ENCODE data around the gene ALDH1L1.
A peak's percentile ranks its signal among the peaks of the same experiment; 100 is the strongest.

ALDH1L1 gene

DNA sequence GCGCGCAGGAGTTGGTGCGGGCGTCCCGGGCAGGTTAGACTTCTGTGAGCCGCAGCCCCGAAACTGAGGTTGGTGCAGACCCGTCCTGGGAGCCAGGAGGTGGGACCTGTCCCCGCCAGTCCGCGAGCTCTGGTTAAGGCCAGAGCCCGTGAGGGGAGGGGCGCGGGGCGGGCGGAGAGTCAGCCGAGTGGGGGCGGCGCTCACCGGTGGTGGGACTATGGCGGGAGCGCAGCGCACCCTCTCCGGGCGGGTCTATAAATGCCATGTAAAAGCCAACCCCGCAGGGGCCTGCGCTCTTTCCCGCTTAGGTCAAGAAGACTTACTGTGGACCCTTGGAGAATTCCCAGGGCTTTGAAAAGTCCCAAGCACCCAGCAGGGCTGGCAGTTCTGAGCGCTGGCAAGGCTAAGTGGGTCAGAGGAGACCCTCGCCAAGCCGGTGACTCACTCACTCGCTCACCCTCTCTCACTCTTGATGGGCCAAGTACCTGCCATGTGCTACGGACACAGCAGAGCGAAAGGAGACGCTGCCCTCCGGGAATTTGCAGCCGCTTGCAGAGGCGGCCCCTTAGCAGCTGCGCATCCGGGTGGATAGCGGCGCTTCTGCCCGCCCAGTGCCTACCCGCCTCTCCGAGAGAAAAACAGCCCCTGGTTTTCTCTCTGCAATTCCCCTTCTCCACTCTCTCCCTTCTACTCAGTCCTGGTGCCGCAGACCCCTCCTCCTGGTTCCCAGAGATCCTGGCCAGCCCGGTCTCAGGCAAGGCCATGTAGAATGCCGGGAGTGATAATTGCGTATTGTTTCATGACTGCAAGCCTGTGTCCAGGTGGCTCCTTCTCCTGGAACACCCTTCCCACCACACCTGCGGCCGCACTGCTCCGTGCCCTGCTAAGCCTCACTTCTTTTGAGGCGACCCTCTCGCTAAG, at the start of gene ALDH1L1:
Gene ALDH1L1, minus strand, starts transcription at position 110 of the 921 bp plus-strand sequence. CDS start 19,607 bp downstream, outside the sequence.
- DNase-seq: peak; percentile 22

DNA sequence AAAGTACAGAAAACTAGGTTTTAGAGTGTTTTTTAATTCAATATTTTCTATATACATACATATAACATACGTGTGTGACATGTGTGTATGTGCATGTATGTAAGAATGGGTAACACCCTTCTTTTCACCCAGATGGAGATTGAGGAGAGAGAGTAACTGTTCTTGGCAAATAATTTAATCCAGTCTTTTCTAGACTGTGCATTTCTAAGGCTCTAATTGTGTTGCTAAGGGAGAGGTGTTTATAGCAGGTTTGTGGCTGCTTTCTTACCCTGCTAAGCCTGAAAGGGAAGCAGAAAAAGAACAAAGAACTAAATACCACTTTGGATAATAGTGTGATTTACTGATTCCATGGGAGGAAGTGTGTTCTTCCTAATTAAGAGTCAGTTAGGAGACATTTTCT, 46.0 kb upstream of the ALDH1L1 start:
- DNase-seq: no peak

DNA sequence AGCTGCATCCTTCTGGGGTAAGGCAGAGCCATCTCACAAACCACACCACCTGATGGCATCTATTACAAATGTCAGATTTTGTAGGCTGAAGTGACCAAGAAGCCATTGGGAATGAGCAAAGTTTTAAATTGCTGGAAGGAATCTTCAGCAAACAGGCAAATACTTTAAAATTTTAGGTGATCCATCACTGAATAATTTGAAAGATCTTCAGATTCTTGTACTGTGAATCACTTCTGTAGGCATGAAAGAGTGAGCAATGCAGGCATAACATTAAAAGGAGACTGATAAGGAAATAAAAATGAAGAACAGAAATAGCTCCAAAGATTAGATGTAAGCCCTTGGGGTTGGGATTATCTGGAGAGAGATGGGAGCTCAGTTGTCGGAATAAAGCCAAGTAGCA, 36.0 kb upstream of the ALDH1L1 start:
- no peak for DNase-seq

DNA sequence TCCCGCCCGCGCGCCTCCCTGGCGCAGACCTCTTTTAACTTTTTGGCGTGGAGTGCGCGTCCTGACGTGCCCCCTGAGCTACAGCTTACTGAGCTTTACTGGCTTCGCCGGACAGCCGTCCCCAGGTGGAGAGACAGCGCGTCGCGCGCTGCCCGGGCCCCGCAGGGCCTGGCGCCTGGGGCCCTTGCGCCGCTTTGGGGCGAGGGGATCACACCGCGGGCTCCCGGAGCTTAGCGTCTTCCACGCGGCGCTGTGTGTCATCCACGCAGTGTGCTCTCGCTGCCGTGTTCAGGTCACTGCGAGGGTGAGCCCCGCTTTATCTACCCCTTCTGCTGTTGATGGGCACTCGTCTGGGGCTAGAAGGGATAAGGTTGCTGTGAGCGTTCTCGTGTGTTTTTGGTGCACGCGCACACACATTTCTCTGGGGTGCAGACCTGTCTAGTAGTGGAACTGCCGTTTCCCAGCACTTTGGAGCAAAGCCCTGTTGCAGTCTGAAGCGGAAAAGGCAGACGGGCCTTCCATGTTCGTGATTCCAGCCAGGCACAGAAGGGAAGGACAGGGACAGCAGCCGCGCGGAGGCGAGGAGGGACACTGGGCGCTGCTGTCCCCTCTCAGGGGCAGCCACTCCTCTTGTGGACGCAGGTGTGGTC, 33.1 kb upstream of the ALDH1L1 start:
- DNase-seq: no peak

DNA sequence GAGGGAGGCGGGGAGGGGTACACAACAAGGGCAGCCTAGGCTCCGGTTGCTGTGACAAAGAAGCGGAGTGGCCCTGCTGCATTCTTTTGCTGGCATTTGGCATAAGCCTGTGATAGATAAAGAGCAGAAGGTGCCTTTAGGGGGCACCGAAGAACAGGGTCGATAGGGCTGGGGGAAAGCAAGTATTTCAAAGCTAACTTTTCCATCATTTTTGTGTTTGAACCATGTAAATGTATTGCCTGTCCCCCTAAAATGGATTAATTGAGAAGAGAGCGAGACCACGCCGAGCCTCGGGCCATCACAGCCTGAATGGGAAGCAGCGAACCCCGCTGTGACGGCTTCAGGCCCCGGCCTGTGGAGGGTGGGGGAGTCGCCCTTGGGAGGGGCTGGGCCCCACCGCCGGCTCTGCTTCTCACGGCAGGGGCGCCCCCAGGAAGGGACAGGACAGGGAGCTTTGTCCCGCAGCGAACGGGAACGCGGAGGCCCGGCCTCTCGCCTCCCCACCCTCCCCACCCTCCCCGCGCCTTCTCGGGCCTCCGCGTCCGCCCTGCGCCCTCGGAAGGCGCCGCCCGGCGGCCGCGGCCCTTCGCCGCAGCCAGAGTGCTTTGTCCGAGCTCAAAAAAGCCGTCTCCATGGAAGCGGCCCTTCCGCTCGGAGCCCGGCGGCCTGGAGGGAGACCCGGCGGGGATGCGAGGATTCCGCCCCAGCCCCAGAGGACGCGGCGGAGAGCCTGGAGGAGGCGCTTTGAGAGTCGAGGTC, 32.4 kb upstream of the ALDH1L1 start:
- peak; percentile 26 for DNase-seq

DNA sequence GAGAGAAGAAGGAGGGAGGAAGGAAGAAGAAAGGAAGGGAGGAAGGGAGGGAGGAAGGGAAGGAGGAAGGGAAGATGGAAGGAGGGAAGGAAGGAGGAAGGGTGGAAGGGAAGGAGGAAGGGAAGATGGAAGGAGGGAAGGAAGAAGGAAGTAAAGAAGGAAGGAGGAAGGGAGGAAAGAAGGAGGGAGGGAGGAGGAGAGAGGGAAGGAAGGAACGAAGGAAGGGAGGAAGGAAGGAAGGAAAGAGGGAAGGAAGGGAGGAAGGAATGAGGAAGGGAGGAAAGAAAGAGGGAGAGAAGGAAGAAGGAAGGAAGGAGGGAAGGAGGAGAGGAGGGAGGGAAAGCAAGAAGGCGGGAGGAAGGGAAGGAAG, 31.8 kb upstream of the ALDH1L1 start:
- no peak for DNase-seq

DNA sequence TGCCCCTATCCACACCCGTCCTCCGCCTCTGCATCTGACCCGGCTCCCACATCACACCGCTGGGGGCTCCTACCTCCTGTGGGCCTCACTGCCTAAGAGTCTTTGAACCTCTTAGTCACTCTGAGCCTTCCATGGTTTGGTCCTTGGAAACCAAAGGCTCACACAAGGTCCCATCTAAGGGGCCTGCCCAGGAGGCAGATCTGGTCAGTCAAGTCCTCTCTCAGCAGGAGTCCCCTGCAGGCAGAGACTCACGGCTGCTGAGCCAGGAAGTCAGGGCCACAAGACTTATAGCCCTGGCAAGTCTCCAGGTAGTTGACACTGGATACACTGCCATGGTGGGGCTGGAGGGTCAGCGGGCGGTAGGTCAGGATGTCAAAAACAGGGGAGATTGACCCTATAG, 31.2 kb upstream of the ALDH1L1 start:
- DNase-seq: no peak

DNA sequence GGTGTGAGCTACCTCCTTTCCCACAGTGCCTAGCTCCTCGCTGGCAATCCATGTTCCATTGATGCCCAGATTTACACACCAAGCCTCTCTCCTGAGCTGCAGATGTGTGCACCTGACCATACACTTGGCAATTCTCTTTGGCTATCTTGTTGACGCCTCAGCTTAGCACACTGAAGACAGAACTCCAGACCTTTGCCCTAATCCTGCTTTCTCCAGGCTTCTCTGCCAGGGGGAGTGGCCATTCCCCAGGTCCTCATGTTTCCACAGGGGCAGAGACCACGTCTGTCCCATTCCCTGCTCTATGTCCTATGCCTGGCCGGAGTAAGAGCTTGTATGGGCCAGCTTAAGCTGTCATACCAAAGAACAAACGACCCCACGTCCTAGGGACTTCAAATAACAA, 30.2 kb upstream of the ALDH1L1 start:
- no peak for DNase-seq

DNA sequence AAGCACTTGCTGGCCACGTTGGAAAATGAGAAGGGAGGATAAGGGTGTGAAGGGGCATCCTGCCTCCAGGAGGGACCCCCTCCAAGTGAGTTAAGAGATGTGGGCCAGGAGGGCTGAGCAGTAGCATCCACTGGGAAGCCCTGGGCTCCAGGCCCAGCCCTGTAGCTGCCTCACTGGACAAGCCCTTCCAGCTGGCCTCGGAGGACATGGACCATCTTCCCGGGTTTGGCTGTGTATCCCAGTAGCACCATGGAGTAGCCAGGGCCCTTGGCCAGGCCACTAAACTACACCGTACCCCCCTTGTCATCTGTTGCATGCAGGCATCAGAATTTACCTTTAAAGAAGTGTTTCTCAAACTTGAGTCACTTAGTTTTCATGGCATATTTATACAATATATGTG, 29.4 kb upstream of the ALDH1L1 start:
- DNase-seq: no peak

DNA sequence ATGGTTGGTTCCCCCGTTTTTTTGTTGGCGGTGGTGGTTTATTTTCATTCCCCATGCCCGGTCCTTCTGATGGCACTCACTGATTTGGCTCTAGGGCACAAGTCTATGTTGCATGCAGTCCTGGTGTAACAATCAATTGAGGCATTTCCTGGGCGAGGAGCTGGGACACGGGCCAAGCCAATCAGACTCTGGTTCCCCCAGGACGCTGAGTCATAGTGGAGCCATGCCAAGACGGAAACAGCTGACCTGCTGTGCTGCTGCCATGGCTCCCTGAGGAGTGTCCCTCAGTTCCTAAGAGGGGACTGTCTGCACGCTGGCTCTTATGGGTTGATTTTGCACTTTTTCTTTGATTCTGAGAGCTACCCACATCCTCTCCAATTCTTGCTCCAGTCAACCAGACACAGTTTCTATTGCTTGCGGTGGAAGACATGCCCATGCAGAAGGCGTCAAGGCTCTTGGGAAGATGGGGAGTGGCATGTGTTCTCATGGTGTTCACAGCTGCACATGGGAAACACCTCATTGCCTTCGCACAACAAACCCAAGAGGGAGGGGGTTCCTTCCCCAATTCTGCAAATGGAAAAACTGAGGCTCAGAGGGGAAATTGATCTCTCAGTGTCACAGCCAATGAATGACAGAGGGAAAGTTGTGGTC, 28.3 kb upstream of the ALDH1L1 start:
- peak; percentile 91 for DNase-seq

DNA sequence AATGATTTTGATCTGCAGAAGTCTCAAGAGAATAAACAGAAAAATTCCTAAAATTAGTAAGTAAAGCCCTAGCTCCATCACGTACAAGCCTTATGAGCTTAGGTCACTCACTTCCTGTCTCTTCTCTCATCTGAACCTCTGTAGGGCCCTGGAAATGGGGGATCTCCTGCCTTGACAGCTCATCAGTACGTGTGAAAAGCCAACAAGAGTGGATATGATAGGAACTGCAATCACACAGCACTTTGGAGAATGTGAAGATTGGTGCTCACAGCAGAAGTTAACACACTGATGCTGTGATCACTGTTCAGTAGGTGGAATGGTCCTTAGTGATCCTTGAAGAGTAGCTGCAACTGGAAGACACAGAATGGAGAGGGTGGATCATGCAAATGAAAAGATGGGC, 27.8 kb upstream of the ALDH1L1 start:
- DNase-seq: no peak

DNA sequence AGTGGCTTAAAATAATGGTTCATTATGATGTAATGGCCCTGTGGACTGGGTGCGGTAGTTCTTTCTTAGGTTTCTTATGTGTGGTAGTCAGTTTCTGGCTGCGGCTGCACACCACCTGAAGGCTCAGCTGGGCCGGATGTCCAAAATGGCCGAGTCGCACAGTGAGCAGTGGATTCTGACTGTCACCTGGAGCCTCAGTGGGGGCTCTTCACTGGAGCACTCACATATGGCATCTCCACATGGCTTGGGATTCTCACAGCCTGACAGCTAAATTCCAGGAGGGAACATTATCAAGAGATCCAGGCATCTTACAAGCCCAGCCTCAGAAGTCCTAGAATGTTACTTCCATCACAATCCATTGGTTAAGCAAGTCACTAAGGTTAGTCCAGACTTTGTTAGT, 26.8 kb upstream of the ALDH1L1 start:
- DNase-seq: no peak

DNA sequence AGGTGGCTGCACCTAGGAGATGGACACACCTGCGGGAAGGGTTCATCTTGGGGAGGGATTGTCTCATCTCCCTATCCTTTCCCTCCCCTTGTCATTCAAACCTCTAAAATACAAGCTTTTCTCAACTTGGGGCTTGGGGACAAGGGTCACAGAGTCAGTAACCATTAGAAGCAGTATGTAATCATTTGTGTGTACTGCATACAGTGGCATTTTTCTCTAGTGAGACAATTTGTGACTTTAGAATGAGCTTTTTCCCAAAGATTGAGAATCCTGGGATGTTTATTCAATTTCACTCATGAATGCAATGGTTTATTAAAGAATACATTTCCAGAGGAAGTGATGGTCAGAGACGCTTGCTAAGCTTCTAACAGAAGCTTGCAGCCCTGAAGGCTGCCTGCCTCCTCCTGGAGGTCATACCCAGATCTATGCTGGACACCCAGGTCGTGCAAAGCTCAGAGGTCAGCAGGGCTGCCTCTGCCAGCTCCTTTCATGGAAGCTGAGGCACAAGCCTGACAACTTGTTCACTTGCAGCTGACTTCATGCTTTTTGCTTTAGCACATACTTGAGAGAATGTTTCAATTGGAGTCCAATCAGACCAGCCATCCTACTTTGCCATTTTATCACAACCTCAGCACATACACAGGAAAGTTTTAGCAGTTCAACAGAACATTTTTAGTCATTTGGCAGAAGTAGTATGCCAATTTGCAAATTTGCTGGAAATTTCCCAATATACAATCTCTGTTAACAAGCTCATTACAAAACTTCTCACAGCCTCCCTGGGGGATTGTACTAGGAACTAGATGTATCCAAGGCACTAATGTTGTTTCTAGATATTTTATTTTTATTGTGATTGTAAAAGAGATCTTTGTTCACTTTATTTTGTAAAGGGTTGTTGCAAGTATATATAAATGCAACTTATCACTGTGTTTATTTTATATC, 25.6 kb upstream of the ALDH1L1 start:
- no peak for DNase-seq

DNA sequence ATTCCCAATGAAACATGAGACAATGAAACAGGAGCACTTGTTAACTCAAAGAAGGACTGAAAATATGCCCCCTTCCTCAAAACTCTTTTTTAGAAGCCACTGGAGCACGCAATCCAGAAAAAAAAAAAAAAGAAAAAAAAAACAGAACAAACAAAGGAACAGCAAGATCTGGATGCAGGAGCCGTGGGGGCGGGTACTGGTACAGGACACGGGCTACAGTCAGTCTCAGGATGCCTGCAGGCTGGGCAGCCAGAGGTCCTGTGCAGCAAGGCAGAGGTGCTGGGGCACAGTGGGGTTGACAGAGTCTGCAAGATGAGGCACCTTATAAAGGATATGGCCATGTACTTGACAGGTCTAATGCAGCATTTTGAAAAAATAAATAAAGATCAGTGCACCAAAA, 22.3 kb upstream of the ALDH1L1 start:
- DNase-seq: no peak

DNA sequence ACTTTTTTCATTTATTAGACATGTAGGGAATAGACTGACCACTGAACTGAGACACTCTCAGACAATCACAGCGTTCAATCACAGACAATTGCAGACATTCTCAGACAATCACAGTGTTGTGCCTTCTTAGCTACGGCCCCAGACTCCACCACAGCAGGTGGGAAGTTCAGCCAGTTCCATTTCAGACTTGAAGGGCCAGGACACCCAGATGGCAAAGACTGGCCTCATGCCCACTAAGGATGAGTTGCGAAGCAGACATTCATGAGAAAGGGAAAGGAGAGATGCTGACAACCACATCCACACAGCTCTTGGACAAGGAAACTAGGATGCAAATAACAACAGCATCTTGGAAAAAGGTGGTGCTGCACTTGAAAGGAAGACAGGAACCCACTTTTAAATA, 21.9 kb upstream of the ALDH1L1 start:
- DNase-seq: no peak

DNA sequence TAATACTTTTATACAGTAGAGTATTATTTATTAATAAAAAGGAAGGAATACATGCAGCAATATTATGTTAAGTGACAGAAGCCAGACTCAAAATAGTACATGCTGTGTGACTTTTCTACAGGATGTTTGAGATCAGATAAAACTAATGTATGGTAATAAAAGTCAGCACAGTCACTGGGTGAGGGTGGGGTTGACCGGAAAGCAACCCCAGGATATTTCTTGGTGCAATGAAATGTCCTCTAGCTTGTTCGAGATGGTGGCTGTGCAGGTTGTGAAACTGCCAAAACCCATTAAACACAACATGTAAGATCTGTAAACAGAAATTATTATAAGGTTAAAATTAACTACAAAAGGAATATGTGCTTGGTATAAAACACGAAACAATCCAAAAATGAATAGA, 20.8 kb upstream of the ALDH1L1 start:
- DNase-seq: no peak

DNA sequence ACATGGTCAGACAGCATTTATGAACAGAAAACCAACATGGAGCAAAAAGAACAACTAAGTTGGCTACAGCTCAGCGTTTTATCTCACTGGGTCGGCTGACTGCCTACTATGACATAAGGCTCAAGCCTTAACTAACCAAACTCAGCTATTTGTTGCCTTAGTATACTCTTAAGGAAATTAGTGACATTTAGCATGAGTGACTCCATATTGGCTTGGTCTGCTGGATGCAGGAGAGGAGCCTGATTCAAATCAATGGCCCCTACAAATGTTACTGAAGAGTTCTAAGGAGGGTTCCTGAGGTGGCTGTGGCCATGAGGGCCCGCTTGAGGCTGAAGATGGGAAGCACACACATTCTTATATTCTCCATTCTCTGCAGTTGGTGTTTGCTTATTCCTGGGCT, 20.1 kb upstream of the ALDH1L1 start:
- DNase-seq: no peak

DNA sequence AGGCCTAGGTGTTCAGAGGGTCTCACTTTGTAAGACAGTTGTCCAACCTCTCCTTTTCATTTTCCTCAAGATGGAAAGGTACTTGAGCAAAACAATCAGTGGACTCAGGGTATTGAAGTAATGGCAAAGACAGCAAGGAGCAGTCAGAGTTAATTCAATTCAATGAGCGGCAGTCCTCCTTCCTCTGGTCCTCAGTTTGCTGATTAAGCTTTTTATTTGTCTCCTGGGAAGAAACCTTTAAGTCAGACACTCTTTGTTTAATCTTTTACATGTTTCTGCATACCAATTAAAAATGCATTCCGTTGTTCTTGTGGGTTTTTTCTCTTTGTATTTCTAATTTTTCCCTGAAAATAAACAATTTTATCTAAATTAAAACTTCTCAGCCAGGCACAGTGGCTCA, 18.9 kb upstream of the ALDH1L1 start:
- no peak for DNase-seq

DNA sequence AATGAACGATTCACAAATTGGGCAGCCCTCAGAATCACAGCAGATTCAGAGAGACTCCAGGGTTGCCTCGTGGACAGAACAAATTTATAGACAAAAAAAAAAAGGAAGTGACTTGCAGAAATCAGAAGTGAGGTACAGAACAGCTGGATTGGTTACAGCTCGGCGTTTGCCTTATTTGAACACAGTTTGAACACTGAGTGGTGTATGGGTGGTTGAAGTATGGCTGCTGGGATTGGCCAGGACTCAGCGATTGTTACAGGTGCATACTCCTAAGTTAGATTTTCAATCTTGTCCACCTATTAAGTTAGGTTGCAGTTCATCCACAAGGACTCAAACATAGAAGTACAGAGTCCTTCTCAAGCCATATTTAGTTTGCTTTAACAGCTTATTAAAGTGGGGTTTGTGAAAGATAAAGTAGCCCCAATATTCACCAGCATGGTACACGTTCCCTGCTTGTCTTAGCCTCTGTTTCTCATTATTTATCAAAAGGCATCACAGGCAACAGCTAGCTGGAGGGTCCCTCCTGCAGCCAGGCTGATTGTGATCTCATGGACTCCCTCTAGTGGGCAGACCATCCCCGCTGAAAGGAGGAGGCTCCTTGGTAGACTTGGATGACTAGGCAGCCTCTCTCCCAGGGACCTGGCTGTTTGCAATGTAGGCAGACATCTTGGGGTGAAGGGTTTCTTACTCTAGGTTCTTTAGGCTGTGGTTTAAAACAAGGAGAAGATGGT, 17.6 kb upstream of the ALDH1L1 start:
- DNase-seq: peak; percentile 50

DNA sequence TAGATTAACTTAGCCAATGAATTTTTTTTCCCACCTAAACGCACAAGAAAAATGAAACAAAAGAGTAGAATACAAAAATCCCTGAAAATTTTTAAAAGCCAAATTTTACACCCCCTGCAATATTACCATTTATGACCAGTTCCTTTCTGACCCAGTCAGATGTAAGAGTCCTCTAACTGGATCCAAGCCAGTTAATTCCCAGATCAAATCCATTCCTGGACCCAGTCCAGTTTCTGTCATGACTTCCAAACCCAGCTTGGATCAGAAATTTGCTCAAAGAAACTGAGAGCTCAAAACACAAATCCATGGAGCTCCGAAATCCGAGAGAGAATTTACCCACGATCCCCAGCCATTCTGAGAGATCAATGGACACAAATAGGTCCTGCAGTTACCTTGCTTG, 17.0 kb upstream of the ALDH1L1 start:
- no peak for DNase-seq

DNA sequence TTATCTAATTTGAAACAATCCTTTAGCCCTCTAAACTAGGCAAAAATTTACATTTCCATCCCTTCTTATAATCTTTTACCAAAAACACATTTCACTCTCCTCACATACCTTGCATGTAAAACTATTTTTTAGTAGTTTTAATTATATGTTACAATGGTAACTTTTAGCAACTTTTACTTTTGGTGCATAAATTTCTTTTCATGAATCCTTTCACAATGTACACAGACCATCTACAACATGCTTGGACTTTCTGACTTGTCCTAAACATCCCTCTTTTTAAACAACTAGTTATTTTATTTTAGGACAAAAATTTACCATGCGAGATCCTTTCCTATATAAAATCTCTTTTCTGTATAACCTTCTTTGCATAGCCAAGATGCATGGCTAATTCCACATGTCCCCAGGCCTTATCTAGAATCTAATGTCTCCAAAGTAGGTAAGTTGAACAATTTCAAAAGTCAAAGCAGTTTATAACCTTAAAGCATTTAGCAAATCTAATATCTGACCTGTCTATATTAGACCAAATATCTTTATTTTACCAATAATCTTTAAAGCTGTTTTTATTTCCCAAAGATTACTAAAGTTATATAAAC, 14.4 kb upstream of the ALDH1L1 start:
- DNase-seq: no peak
